B cell (primary cell): ENCODE data around the gene KRT12. TPM values are rescaled to one million over a fixed set of nuclear protein-coding genes. Genes with fewer than 3 reads are reported as not detected.

Experiments
- ATAC-seq: fragments of 200-7000 bp; cut with Tn5 transposase; one replicate; pipeline ENCODE4 v1.10.0; 2021; ENCODE audit warnings: low read depth, mild to moderate bottlenecking, moderate number of reproducible peaks, moderate library complexity
- CTCF ChIA-PET: fragments of 350-600 bp; sonication (Branson Sonifier 250); formaldehyde crosslinking; loops from one replicate; lab custom pipeline; 2021; ENCODE audit warnings: antibody characterized with exemption, inconsistent platforms; lab: Charles Lee
- POLR2A ChIA-PET: fragments of 350-600 bp; sonication (Branson Sonifier 250); formaldehyde crosslinking; loops from one replicate; lab custom pipeline; 2021; ENCODE audit warnings: antibody characterized with exemption; lab: Charles Lee
- DNase-seq: peaks from one replicate; pipeline ENCODE4 v3.0.0; 2013
- H2AFZ ChIP-seq: 2 replicates; pipeline ENCODE4 v1.6.1; 2012; ENCODE audit warnings: mild to moderate bottlenecking, low read depth, low read length; ENCODE audit not compliant: insufficient read depth, poor library complexity, severe bottlenecking
- H3K27ac ChIP-seq, 2 donors: 1 replicate in 1 of 2; 2 replicates in 1 of 2; pipeline ENCODE4 v1.5.1; 2012 to 2013; ENCODE audit warnings: low read length in 2 of 2, mild to moderate bottlenecking in 2 of 2, moderate library complexity in 1 of 2
- H3K27me3 ChIP-seq, 4 experiments: fragments of 200-600 bp in 1 of 4; sonication (generic) in 1 of 4; replicated peaks in 1 of 4; 1 replicate in 2 of 4; 2 replicates in 2 of 4; pipeline versions ENCODE4 v1.6.1 to v1.7.0; 2013 to 2016; ENCODE audit warnings: low read length in 3 of 4, mild to moderate bottlenecking in 2 of 4, mixed read lengths in 1 of 4, moderate library complexity in 1 of 4; ENCODE audit not compliant: insufficient read depth in 4 of 4, control insufficient read depth in 3 of 4; ENCODE audit errors: control extremely low read depth in 1 of 4
- H3K36me3 ChIP-seq, 2 experiments: replicated peaks in 1 of 2; 1 replicate in 1 of 2; 2 replicates in 1 of 2; pipeline versions ENCODE4 v1.6.1 to v1.7.1; 2013; ENCODE audit warnings: low read length in 1 of 2; ENCODE audit not compliant: insufficient read depth in 2 of 2, control insufficient read depth in 1 of 2; ENCODE audit errors: control extremely low read depth in 1 of 2, extremely low read depth in 1 of 2
- H3K4me1 ChIP-seq, 2 donors: fragments of 200-600 bp in 1 of 2; sonication (generic) in 1 of 2; 1 replicate in 1 of 2; 2 replicates in 1 of 2; pipeline versions ENCODE4 v1.5.1 to v1.6.1; 2013 to 2017; ENCODE audit warnings: low read length in 2 of 2; ENCODE audit not compliant: control insufficient read depth in 2 of 2, insufficient read depth in 2 of 2
- H3K4me2 ChIP-seq: replicated peaks from 2 replicates; pipeline ENCODE3; 2012; ENCODE audit warnings: mild to moderate bottlenecking, low read depth, low read length; ENCODE audit not compliant: poor library complexity, severe bottlenecking
- H3K4me3 ChIP-seq, 5 experiments: fragments of 200-600 bp in 1 of 5; sonication (generic) in 1 of 5; 1 replicate in 3 of 5; 2 replicates in 2 of 5; pipeline versions ENCODE4 v1.5.1 to v1.7.0; 2011 to 2016; ENCODE audit warnings: low read length in 4 of 5, mild to moderate bottlenecking in 4 of 5, low read depth in 2 of 5, control low read depth in 1 of 5, moderate library complexity in 1 of 5; ENCODE audit not compliant: insufficient read depth in 1 of 5; ENCODE audit errors: control extremely low read depth in 1 of 5, extremely low read depth in 1 of 5
- H3K79me2 ChIP-seq: fragments of 200-600 bp; sonication (generic); one replicate; pipeline ENCODE4 v1.6.0; 2016; ENCODE audit warnings: low read length; ENCODE audit not compliant: control insufficient read depth, insufficient read depth
- H3K9ac ChIP-seq: fragments of 200-600 bp; sonication (generic); 2 replicates; pipeline ENCODE4 v1.6.1; 2017; ENCODE audit warnings: mild to moderate bottlenecking, low read length, moderate library complexity
- H3K9me3 ChIP-seq, 3 donors: one replicate each; pipeline versions ENCODE4 v1.6.1 to v1.7.1; 2013; ENCODE audit warnings: low read length in 2 of 3; ENCODE audit not compliant: control insufficient read depth in 2 of 3, insufficient read depth in 1 of 3; ENCODE audit errors: control extremely low read depth in 1 of 3
- H4K20me1 ChIP-seq: 2 replicates; pipeline ENCODE4 v1.6.0; 2012; ENCODE audit warnings: mild to moderate bottlenecking, low read length; ENCODE audit not compliant: insufficient read depth, control insufficient read depth, poor library complexity, severe bottlenecking
- H3K27ac Mint-ChIP-seq: one replicate; pipeline ENCODE4 v1.8.0; 2021; ENCODE audit warnings: mixed read lengths
- H3K27me3 Mint-ChIP-seq: one replicate; pipeline ENCODE4 v1.8.0; 2021; ENCODE audit warnings: mixed read lengths
- H3K4me1 Mint-ChIP-seq: one replicate; pipeline ENCODE4 v1.8.0; 2021; ENCODE audit warnings: mixed read lengths
- H3K4me3 Mint-ChIP-seq: one replicate; pipeline ENCODE4 v1.8.0; 2021; ENCODE audit warnings: mixed read lengths
- H3K9me3 Mint-ChIP-seq: one replicate; pipeline ENCODE4 v1.8.0; 2022; ENCODE audit warnings: mixed read lengths; ENCODE audit not compliant: insufficient read depth
- CTCF ChIP-seq: fragments of 200-600 bp; IDR thresholded peaks from one replicate; pipeline ENCODE4 v1.8.0; 2022; ENCODE audit warnings: antibody characterized with exemption, mild to moderate bottlenecking
- EZH2 ChIP-seq: IDR thresholded peaks from 2 replicates; pipeline ENCODE4 v1.6.1; 2012; ENCODE audit warnings: borderline replicate concordance, low read depth, mild to moderate bottlenecking, moderate library complexity, low read length; ENCODE audit not compliant: insufficient read depth, poor library complexity, severe bottlenecking
- WGBS: methylation state at CpG from one replicate; pipeline ENCODE4 v1.1.5; 2013; ENCODE audit warnings: missing lambda C conversion rate; ENCODE audit not compliant: insufficient coverage; 5-methylcytosine and 5-hydroxymethylcytosine counted together
- intact Hi-C: fragments of 100-400 bp; cut with micrococcal nuclease; formaldehyde crosslinking; loops from one replicate; pipeline ENCODE4 v1.10.0; 2022
- polyA plus RNA-seq: library from polyadenylated mRNA; depleted of rRNA; stranded (reverse); fragments of >200 nt; gene quantifications from 2 replicates; pipeline ENCODE4 v1.2.3, GENCODE V29; 2012
- total RNA-seq, 2 donors: library from RNA; stranded (reverse); fragments of 120-200 nt in 1 of 2; gene quantifications; 1 replicate in 1 of 2; 2 replicates in 1 of 2; pipeline versions ENCODE4 v1.2.3 to v1.2.4, GENCODE V29; 2013 to 2022

Gene KRT12
- total and polyA plus RNA-seq, 2 donors (not counting 1 experiment from before 2014, with no cell fraction given): not detected

- Mint-ChIP-seq H3K27ac (no peak overlapping the region), H3K9me3 (no peaks in the 10 kb centered on the region), H3K27me3 (peaks cover 62% of the 10 kb centered on the region), H3K4me3 (no peak overlapping the region), H3K4me1 (peaks cover 3% of the 10 kb centered on the region)
- Histone ChIP-seq H3K36me3 (no peaks in the 10 kb centered on the region), H3K4me3 (no peak overlapping the region), H3K4me2 (no peak overlapping the region), H3K27me3 (peaks cover 0 to 29% (median 15%) of the 10 kb centered on the region in 4 experiments), H4K20me1 (no peaks in the 10 kb centered on the region), H3K9me3 (no peaks in the 10 kb centered on the region), H3K79me2 (no peaks in the 10 kb centered on the region), H3K27ac (no peak overlapping the region), H3K4me1 (no peaks in the 10 kb centered on the region), H3K9ac (no peak overlapping the region), H2AFZ (no peak overlapping the region)
- ChIA-PET POLR2A (interaction anchor here (0.7 kb wide), 1 partner anchor 178 kb away, joined by 7 read pairs; no protein-coding TSS in a partner anchor), CTCF (interaction anchor here (1.5 kb wide), 1 partner anchor 11 kb away, joined by 4 read pairs; no protein-coding TSS in a partner anchor)
- intact Hi-C loops: no loop called here
- WGBS: no CpG with 5 or more reads among the region's 1 CpG
- ATAC-seq: no peak
- no peak for DNase-seq
- no peak for TF ChIP-seq CTCF
- no peak for TF ChIP-seq EZH2
Observed at GRCh38 chr17:40846515-40847144, 20.4 kb downstream of the KRT12 start.

- ATAC-seq: no peak
- H3K27me3 Mint-ChIP-seq: peaks cover 70% of the 10 kb centered on the region
- TF ChIP-seq EZH2 (no peak), CTCF (no peak)
- Histone ChIP-seq H3K4me3 (no peak overlapping the region), H2AFZ (no peak overlapping the region), H4K20me1 (no peaks in the 10 kb centered on the region), H3K4me1 (no peaks in the 10 kb centered on the region), H3K27me3 (peaks cover 0 to 28% (median 8%) of the 10 kb centered on the region in 4 experiments), H3K79me2 (no peaks in the 10 kb centered on the region), H3K9ac (no peak overlapping the region), H3K4me2 (no peak overlapping the region), H3K27ac (no peak overlapping the region), H3K9me3 (no peaks in the 10 kb centered on the region), H3K36me3 (no peaks in the 10 kb centered on the region)
- H3K4me3 Mint-ChIP-seq: no peak overlapping the region
- intact Hi-C loops: no loop called here
- ChIA-PET POLR2A (no interaction called here), CTCF (no interaction called here)
- 99% methylated on average over 4 of the region's 4 CpGs for WGBS
- H3K9me3 Mint-ChIP-seq: no peaks in the 10 kb centered on the region
- H3K27ac Mint-ChIP-seq: no peak overlapping the region
- H3K4me1 Mint-ChIP-seq: peaks cover 3% of the 10 kb centered on the region
- no peak for DNase-seq
Observed at GRCh38 chr17:40844671-40845107, 22.3 kb downstream of the KRT12 start.
